Measurements from ENCODE around the gene LRCH1. TPM values are rescaled to one million over a fixed set of nuclear protein-coding genes. Genes with fewer than 3 reads are reported as not detected.

The LRCH1 gene
- total RNA-seq, 4 donors from 2014 or later, result 5.0 to 20.4 (median 7.4) TPM

- Histone ChIP-seq H3K36me3 (peaks cover 0 to 11% (median 0%) of the 10 kb centered on the region in 3 donors), H3K27me3 (no peaks in the 10 kb centered on the region), H3K27ac (peak overlapping the region in 3 of 4 donors; percentile 1 to 30 (median 10)), H3K4me3 (no peak overlapping the region), H3K4me1 (peaks cover 0 to 44% (median 4%) of the 10 kb centered on the region in 3 donors), H3K9me3 (no peaks in the 10 kb centered on the region)
- 67 to 83% methylated on average over 3 of the region's 3 CpGs for WGBS, 2 donors
- DNase-seq, result no peak
- TF ChIP-seq POLR2A (IDR thresholded peaks at IDR 0.05), result no peak
- TF ChIP-seq, protein P1, sequence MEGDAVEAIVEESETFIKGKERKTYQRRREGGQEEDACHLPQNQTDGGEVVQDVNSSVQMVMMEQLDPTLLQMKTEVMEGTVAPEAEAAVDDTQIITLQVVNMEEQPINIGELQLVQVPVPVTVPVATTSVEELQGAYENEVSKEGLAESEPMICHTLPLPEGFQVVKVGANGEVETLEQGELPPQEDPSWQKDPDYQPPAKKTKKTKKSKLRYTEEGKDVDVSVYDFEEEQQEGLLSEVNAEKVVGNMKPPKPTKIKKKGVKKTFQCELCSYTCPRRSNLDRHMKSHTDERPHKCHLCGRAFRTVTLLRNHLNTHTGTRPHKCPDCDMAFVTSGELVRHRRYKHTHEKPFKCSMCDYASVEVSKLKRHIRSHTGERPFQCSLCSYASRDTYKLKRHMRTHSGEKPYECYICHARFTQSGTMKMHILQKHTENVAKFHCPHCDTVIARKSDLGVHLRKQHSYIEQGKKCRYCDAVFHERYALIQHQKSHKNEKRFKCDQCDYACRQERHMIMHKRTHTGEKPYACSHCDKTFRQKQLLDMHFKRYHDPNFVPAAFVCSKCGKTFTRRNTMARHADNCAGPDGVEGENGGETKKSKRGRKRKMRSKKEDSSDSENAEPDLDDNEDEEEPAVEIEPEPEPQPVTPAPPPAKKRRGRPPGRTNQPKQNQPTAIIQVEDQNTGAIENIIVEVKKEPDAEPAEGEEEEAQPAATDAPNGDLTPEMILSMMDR (IDR thresholded peaks at IDR 0.05), result no peak
- intact Hi-C loops (cut with DNase I), result no loop called here
These were observed 131.5 kb downstream of the LRCH1 start for GRCh38 chr13:46684287-46685001.

DNA sequence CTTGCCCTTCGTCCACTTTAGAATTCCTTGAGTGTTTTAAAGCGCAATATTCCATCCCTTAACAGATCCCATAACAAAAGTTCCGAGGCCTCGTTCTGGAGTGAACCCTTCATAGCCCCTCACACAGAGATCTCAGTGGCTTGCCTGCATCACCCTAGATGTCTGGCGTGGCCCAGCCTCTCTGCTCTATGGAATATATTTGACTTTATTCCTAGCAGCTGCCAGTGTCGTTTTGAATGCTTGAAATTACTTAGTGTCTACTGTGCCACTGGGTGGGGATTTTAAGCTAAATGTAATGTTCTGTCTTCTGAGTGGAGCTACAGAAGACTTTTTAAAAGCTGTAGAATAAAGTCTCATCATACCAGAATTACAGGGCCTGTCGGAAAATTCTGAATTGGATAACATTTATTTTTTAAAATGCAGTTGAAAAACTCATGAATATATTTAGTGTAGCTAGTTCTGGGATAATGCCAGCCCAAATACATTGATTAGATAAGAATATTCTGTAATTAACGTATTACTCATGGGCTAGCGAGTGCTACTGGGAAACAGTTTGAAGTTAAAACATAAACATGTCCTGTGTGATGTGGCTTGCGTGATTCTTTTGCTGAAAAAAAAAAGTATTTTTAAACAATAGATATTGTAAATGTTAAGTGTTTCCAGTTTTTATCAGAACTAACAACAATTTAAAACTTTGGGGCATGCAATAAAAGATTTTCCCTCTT, 132.2 kb downstream of the LRCH1 start:
- intact Hi-C loops (cut with DNase I), result no loop called here
- 78 to 88% methylated on average over 10 of the region's 10 CpGs for WGBS, 2 donors
- H3K27ac ChIP-seq, result peak overlapping the region in 3 of 4 donors; percentile 1 to 30 (median 10)
- peaks cover 0 to 37% (median 4%) of the 10 kb centered on the region in 3 donors for H3K4me1 ChIP-seq
- TF ChIP-seq, protein P1 (IDR thresholded peaks at IDR 0.05), result no peak
- TF ChIP-seq POLR2A (IDR thresholded peaks at IDR 0.05), result no peak
- no peaks in the 10 kb centered on the region for H3K9me3 ChIP-seq
- DNase-seq, result no peak
- H3K27me3 ChIP-seq, result no peaks in the 10 kb centered on the region
- H3K36me3 ChIP-seq, result peaks cover 0 to 11% (median 0%) of the 10 kb centered on the region in 3 donors
- no peak overlapping the region for H3K4me3 ChIP-seq

GRCh38 chr13:46686171-46686570, 133.2 kb downstream of the LRCH1 start:
- TF ChIP-seq, protein P1 (IDR thresholded peaks at IDR 0.05), result no peak
- TF ChIP-seq POLR2A (IDR thresholded peaks at IDR 0.05), result no peak
- no peak overlapping the region for H3K4me3 ChIP-seq
- intact Hi-C loops (cut with DNase I), result no loop called here
- H3K27me3 ChIP-seq, result no peaks in the 10 kb centered on the region
- DNase-seq, result no peak
- WGBS, 2 donors, result 73 to 81% methylated on average over 4 of the region's 4 CpGs
- H3K9me3 ChIP-seq, result no peaks in the 10 kb centered on the region
- no peak overlapping the region for H3K27ac ChIP-seq
- H3K36me3 ChIP-seq, result peaks cover 0 to 11% (median 0%) of the 10 kb centered on the region in 3 donors
- H3K4me1 ChIP-seq, result peaks cover 0 to 27% (median 4%) of the 10 kb centered on the region in 3 donors

- no peak overlapping the region for H3K4me3 ChIP-seq
- no peaks in the 10 kb centered on the region for H3K27me3 ChIP-seq
- no peak overlapping the region for H3K27ac ChIP-seq
- H3K36me3 ChIP-seq, result peaks cover 0 to 14% (median 0%) of the 10 kb centered on the region in 3 donors
- TF ChIP-seq, protein P1 (IDR thresholded peaks at IDR 0.05), result no peak
- TF ChIP-seq POLR2A (IDR thresholded peaks at IDR 0.05), result no peak
- DNase-seq, result no peak
- 0% methylated on average over 1 of the region's 1 CpG for WGBS, 2 donors
- intact Hi-C loops (cut with DNase I), result no loop called here
- no peaks in the 10 kb centered on the region for H3K9me3 ChIP-seq
- peaks cover 0 to 27% (median 4%) of the 10 kb centered on the region in 3 donors for H3K4me1 ChIP-seq
These were observed 134.8 kb downstream of the LRCH1 start for GRCh38 chr13:46687810-46688209.

- 74 to 84% methylated on average over 1 of the region's 1 CpG for WGBS, 2 donors
- no peak overlapping the region for H3K4me3 ChIP-seq
- peaks cover 0 to 27% (median 4%) of the 10 kb centered on the region in 3 donors for H3K4me1 ChIP-seq
- no peaks in the 10 kb centered on the region for H3K27me3 ChIP-seq
- no peaks in the 10 kb centered on the region for H3K9me3 ChIP-seq
- intact Hi-C loops (cut with DNase I), result no loop called here
- no peak overlapping the region for H3K27ac ChIP-seq
- TF ChIP-seq POLR2A (IDR thresholded peaks at IDR 0.05), result no peak
- TF ChIP-seq, protein P1 (IDR thresholded peaks at IDR 0.05), result no peak
- peaks cover 0 to 17% (median 0%) of the 10 kb centered on the region in 3 donors for H3K36me3 ChIP-seq
- no peak for DNase-seq
These were observed 135.3 kb downstream of the LRCH1 start for GRCh38 chr13:46688306-46688705.
